AG09319 (cell line): Measurements from ENCODE around the gene PRKAR1B.

Experiments
- DNase-seq: peaks from one replicate; pipeline ENCODE4 v3.0.0-alpha.2; 2010; ENCODE audit warnings: low read depth; ENCODE audit errors: extremely low read depth
- TF ChIP-seq, protein P1 (sequence below): IDR thresholded peaks from 2 replicates; pipeline ENCODE4 v1.5.1; 2011; ENCODE audit warnings: low read depth, mild to moderate bottlenecking, inconsistent platforms, low read length, moderate library complexity

Gene PRKAR1B

DNA sequence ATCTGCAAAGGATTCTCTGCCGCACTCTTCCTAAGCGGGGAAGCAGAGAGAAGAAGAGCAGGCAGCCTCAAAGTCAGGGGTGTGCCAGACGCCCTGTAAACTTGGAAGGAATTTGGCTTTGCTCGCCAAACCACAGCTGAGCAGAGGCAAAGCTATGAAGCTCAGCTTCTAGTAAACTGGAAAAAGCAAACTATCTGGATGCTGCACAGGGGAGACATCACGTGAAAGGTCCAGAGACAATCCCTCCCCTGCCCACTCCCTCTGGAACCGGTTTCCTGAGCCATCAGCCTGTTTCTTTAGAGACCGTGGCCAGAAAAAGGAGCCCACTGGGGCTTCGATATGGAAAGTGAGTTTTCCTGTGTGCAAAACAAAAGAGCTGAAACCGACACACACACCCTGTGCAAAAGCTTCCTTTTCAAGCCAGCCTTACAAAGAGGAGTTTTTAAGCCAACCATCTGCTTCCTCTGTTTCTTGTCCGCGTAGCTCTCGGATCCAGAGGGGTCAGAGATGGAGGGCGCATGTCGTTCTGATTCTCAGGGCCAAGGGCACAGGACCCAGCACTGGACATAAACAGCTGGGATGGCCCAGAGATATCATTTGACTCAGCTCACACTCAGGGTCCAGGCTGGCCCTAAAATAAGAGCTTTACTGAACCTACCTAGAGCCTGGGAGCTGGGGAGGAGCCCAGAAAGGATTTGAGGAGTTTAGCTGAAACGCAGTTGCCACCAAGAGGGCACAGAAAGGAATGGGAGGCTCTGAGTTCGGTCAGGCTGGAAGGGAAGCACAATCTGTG is 58.7 kb downstream of the PRKAR1B start:
- TF ChIP-seq, protein P1, sequence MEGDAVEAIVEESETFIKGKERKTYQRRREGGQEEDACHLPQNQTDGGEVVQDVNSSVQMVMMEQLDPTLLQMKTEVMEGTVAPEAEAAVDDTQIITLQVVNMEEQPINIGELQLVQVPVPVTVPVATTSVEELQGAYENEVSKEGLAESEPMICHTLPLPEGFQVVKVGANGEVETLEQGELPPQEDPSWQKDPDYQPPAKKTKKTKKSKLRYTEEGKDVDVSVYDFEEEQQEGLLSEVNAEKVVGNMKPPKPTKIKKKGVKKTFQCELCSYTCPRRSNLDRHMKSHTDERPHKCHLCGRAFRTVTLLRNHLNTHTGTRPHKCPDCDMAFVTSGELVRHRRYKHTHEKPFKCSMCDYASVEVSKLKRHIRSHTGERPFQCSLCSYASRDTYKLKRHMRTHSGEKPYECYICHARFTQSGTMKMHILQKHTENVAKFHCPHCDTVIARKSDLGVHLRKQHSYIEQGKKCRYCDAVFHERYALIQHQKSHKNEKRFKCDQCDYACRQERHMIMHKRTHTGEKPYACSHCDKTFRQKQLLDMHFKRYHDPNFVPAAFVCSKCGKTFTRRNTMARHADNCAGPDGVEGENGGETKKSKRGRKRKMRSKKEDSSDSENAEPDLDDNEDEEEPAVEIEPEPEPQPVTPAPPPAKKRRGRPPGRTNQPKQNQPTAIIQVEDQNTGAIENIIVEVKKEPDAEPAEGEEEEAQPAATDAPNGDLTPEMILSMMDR: no peak; the same call in 1 of the 2 replicates
- peak; percentile 47 for DNase-seq

DNA sequence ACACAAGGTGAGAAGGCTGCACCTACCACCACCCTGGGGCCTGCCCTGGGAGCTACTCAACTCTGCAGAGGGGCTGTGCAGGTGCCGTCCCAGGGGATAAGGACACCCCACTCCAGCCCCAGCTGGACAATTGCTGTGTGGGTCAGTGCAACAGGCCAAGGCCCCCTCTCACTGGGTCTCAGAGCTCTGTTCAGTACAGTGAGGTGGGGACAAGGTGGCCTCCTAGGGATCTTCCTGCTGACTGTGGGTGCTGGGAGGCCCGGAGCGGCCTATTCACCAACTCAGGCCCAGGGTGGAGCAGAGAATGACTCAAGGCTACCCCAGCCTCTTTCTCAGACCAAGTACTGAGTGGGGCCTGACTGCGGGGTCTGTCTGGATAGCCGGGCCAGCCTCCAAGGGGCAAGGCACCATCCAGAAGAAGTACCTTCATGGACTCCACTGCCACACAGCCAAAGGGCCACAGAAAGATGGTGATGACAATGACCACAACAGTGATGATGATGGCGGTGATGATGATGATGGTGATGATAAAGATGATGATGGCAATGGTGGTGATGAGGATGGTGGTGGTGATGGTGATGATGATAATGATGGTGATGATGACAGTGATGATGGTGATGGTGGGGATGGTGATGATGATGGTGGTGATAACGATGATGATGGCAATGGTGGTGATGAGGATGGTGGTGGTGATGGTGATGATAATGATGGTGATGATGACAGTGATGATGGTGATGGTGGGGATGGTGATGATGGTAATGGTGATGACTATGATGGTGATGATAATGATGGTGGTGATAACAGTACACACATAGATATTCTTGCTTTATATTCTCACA is 60.4 kb downstream of the PRKAR1B start:
- TF ChIP-seq, protein P1: no peak
- DNase-seq: no peak

GRCh38 chr7:665736-666453 is 61.2 kb downstream of the PRKAR1B start:
- DNase-seq: no peak
- TF ChIP-seq, protein P1: peak; percentile 41

DNA sequence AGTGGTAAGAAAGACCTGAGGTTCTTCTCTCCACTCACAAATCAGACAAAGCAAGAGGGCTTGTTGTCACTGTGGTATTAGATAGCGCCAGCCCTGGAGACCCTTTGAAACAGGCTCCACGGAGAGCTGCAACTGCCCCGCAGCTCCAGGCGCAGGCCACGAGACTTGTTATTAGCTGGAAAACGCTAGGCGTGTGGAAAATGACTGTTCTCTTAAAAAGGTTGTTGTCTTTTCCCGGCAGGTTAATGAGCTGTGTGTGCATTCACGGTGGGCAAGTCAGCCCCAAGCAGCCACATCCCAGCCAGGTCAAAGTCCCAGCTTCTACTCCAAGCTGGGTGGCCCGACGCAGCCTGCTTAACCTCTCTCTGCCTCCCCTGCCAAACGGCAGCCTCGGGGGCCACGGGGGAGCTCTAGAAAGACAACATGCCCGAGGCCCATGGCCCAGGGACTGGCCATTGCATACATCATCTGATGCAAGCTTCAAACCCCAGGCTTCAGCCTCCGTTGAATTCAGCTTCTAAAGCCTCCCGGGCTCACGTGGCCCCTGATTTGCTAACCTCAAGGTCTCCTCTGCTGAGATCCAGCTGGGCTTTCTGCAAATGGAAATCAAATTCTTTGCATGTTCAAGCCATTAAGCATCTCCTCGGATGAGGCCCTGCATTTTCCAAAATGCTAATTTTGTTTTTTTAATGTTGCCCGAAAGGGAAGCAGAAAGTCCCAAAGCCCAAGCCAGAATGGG is 61.9 kb downstream of the PRKAR1B start:
- TF ChIP-seq, protein P1: no peak
- peak; percentile 22 for DNase-seq

DNA sequence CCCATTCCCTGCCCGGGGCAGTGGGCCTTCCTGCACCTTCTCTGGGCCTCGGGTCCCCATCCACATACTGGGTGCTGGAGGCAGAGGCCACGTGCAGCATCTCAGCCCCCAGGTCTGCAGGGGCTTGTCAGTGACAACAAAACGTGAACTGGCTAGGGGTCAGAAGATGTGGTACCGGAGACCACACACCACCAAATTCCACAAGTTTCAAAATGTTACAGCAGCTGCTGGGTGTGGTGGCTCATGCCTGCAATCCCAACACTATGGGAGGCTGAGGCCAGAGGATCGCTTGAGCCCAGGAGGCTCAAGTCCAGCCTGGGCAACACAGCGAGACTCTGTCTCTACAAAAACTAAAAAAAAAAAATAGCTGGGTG is 62.7 kb downstream of the PRKAR1B start:
- TF ChIP-seq, protein P1: no peak
- no peak for DNase-seq

DNA sequence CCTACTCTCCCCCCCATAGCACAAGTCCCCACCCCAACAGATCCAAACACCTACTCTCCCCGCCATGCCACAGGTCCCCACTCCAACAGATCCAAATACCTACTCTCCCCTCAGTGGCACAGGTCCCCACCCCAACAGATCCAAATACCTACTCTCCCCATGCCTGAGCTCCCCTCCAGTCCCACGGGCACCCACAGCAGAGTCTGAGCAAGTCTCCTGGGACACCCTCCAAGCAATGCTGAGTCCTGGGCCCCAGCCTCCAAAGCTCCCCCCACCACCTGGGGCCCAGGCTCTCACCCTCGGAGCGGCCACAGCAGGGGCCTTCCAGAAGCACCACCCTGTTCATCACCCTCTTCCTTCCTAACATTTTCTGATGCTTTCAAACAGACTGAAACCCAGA is 64.5 kb downstream of the PRKAR1B start:
- TF ChIP-seq, protein P1: no peak
- DNase-seq: no peak
